OCI-LY3 (cell line): ENCODE data around the gene NPTX1.

Source experiments
- EZH2phosphoT487 ChIP-seq: fragments of 200-600 bp; shearing (Covaris generic); IDR thresholded peaks from 2 replicates; pipeline ENCODE4 v1.6.1; 2018; ENCODE audit warnings: antibody characterized with exemption, mixed run types, low read depth
- TF ChIP-seq, protein P1 (sequence below): fragments of 200-600, 300-600 bp; sonication (generic); IDR thresholded peaks from 2 replicates; pipeline ENCODE4 v1.5.1; 2014; ENCODE audit warnings: antibody characterized with exemption, low read length, low read depth

DNA sequence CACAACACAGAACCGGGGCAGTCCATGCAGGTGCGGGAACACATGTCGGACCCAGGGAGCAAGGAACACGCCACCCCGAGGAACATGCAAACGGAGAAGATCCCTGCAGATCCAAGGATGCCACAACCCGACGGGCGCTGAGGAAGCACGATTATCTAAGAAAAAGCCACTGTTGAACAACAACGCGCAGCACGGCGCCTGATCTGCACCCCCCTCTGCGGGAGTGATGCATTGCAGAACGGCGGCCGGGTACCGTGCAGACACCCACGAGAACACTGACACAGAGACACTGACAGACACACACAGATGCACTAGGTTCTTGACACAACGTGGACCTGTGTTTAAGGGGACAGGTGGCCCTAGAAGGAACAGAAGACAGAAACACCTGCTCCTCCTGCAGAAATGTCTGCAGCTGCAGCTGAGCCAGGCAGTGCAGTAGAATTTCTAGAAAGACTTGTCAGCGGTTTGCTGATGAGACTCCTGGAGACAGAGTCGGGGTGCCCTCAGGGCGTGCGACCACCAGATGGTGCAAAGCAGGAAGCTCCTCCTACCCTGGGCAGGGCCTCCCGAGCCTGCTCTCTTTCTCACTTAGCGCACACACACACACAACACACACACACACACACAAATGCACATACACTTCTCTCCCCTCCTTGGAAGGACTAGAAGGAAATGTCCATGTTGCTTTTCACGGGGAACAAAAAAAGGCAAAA, 7.5 kb downstream of the NPTX1 start:
- TF ChIP-seq, protein P1, sequence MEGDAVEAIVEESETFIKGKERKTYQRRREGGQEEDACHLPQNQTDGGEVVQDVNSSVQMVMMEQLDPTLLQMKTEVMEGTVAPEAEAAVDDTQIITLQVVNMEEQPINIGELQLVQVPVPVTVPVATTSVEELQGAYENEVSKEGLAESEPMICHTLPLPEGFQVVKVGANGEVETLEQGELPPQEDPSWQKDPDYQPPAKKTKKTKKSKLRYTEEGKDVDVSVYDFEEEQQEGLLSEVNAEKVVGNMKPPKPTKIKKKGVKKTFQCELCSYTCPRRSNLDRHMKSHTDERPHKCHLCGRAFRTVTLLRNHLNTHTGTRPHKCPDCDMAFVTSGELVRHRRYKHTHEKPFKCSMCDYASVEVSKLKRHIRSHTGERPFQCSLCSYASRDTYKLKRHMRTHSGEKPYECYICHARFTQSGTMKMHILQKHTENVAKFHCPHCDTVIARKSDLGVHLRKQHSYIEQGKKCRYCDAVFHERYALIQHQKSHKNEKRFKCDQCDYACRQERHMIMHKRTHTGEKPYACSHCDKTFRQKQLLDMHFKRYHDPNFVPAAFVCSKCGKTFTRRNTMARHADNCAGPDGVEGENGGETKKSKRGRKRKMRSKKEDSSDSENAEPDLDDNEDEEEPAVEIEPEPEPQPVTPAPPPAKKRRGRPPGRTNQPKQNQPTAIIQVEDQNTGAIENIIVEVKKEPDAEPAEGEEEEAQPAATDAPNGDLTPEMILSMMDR = no peak
- TF ChIP-seq EZH2phosphoT487 = no peak
